K562 (cell line): Measurements from ENCODE around the gene MPRIP. TPM values are rescaled to one million over a fixed set of nuclear protein-coding genes. Genes with fewer than 3 reads are reported as not detected.

Source experiments
- ATAC-seq: fragments of 200-7000 bp; cut with Tn5 transposase; 3 replicates; pipeline ENCODE4 v1.9.1; 2020; ENCODE audit warnings: moderate library complexity
- BruUV-seq: library from RNA; stranded (reverse); fragments of 400-500 nt; replicated peaks from 2 replicates; lab custom pipeline; 2021; lab: Mats Ljungman, UMichigan
- CTCF ChIA-PET: fragments of 300-600 bp; formaldehyde crosslinking; extraction: SDS; loops from one replicate; lab custom pipeline; 2021; ENCODE audit warnings: low intra/inter-chr PET ratio; lab: Yijun Ruan, JAX
- POLR2A ChIA-PET: fragments of 300-600, 350-650 bp; sonication (Branson Sonifier 250); formaldehyde crosslinking; extraction: SDS; loops from one replicate; lab custom pipeline; 2021; ENCODE audit warnings: antibody characterized with exemption, inconsistent platforms; lab: Yijun Ruan, JAX
- DNase-seq, 4 experiments: peaks; one replicate each; pipeline versions ENCODE4 v3.0.0 to v3.0.0-alpha.2; 2011 to 2018; ENCODE audit warnings: low spot score in 3 of 4, mixed read lengths in 3 of 4; ENCODE audit errors: extremely low read depth in 1 of 4
- FAIRE-seq: peaks from 2 replicates; lab custom pipeline; 2011; peaks lifted over from hg19 to GRCh38; lab: Jason Lieb, UNC
- H2AFZ ChIP-seq: 2 replicates; pipeline ENCODE4 v1.6.0; 2011; ENCODE audit warnings: low read depth, low read length, control low read depth, inconsistent platforms
- H3K27ac ChIP-seq: fragments of 200-600 bp; 3 replicates; pipeline ENCODE4 v1.8.0; 2011; ENCODE audit warnings: low read depth, mild to moderate bottlenecking, control low read depth, inconsistent platforms, low read length, moderate library complexity, mixed read lengths; ENCODE audit errors: extremely low read depth
- H3K27me3 ChIP-seq, 2 experiments: fragments of 300-600 bp in 1 of 2; 2 replicates in 1 of 2; 3 replicates in 1 of 2; pipeline versions ENCODE4 v1.6.0 to v1.8.0; 2011; ENCODE audit warnings: inconsistent platforms in 2 of 2, low read length in 2 of 2, mild to moderate bottlenecking in 1 of 2, mixed read lengths in 1 of 2, moderate library complexity in 1 of 2; ENCODE audit not compliant: control insufficient read depth in 2 of 2, insufficient read depth in 2 of 2
- H3K36me3 ChIP-seq: fragments of 300-600 bp; 3 replicates; pipeline ENCODE4 v1.8.0; 2011; ENCODE audit warnings: mild to moderate bottlenecking, low read length, inconsistent platforms; ENCODE audit not compliant: control insufficient read depth, insufficient read depth
- H3K4me1 ChIP-seq, 2 experiments: fragments of 200-600 bp in 1 of 2; replicated peaks in 1 of 2; 2 replicates in 1 of 2; 3 replicates in 1 of 2; pipeline versions ENCODE4 v1.5.1 to v1.8.0; 2011; ENCODE audit warnings: inconsistent platforms in 2 of 2, low read length in 2 of 2, mild to moderate bottlenecking in 1 of 2, mixed read lengths in 1 of 2, moderate library complexity in 1 of 2; ENCODE audit not compliant: control insufficient read depth in 2 of 2, insufficient read depth in 2 of 2
- H3K4me2 ChIP-seq: 2 replicates; pipeline ENCODE4 v1.6.1; 2011; ENCODE audit warnings: low read length, control low read depth, inconsistent platforms, mixed read lengths; ENCODE audit not compliant: insufficient read depth
- H3K4me3 ChIP-seq: fragments of 200-600 bp; sonication (generic), shearing (Covaris generic); 2 replicates; pipeline ENCODE4 v1.5.1; 2016; ENCODE audit warnings: control low read depth, inconsistent platforms
- H3K79me2 ChIP-seq: fragments of 200-600 bp; 3 replicates; pipeline ENCODE4 v1.8.0; 2011; ENCODE audit warnings: low read length, inconsistent platforms; ENCODE audit not compliant: control insufficient read depth, insufficient read depth
- H3K9ac ChIP-seq, 2 experiments: 2 replicates each; pipeline versions ENCODE4 v1.6.0 to v1.6.1; 2011; ENCODE audit warnings: low read depth in 2 of 2, low read length in 2 of 2, control low read depth in 1 of 2, inconsistent platforms in 1 of 2, mild to moderate bottlenecking in 1 of 2, mixed read lengths in 1 of 2; ENCODE audit not compliant: insufficient read depth in 1 of 2
- H3K9me1 ChIP-seq: one replicate; pipeline ENCODE4 v1.6.0; 2011; ENCODE audit warnings: inconsistent platforms, mild to moderate bottlenecking, low read length, moderate library complexity; ENCODE audit not compliant: control insufficient read depth, insufficient read depth
- H3K9me3 ChIP-seq: replicated peaks from 2 replicates; pipeline ENCODE4 v1.5.1; 2011; ENCODE audit warnings: low read depth, low read length, inconsistent platforms; ENCODE audit not compliant: control insufficient read depth, insufficient read depth
- H4K20me1 ChIP-seq: replicated peaks from 2 replicates; pipeline ENCODE4 v1.6.1; 2011; ENCODE audit warnings: low read length, inconsistent platforms, mixed read lengths; ENCODE audit not compliant: control insufficient read depth, insufficient read depth
- ARID1B ChIP-seq: fragments of 450-650 bp; IDR thresholded peaks from 2 replicates; pipeline ENCODE4 v1.6.1; 2016; ENCODE audit warnings: antibody characterized with exemption, mild to moderate bottlenecking, inconsistent platforms
- ERF ChIP-seq: fragments of 450-650 bp; formaldehyde crosslinking; IDR thresholded peaks from 2 replicates; pipeline ENCODE4 v1.4.0; 2020; ENCODE audit warnings: mild to moderate bottlenecking, mixed read lengths
- HDAC8 ChIP-seq: fragments of 450-650 bp; IDR thresholded peaks from 2 replicates; pipeline ENCODE4 v1.6.1; 2016; ENCODE audit warnings: mild to moderate bottlenecking, missing genetic modification characterization, moderate library complexity, missing compliant biosample characterization
- RBM25 ChIP-seq: fragments of 200-400 bp; formaldehyde crosslinking; IDR thresholded peaks from 2 replicates; pipeline ENCODE4 v1.6.1; 2018; ENCODE audit warnings: low read length, low read depth, moderate library complexity; ENCODE audit not compliant: severe bottlenecking
- RERE ChIP-seq: sonication (generic); formaldehyde crosslinking; IDR thresholded peaks from 2 replicates; pipeline ENCODE4 v1.8.0; 2023; ENCODE audit warnings: missing genetic modification reagents, mild to moderate bottlenecking, borderline replicate concordance
- SMAD3 ChIP-seq: fragments of 450-650 bp; formaldehyde crosslinking; conservative IDR thresholded peaks from 2 replicates; pipeline ENCODE4 v1.4.0; 2020; ENCODE audit warnings: mild to moderate bottlenecking
- TFAP4 ChIP-seq: sonication (generic); formaldehyde crosslinking; IDR thresholded peaks from 2 replicates; pipeline ENCODE4 v1.8.0; 2022; ENCODE audit warnings: missing genetic modification reagents, mild to moderate bottlenecking, moderate library complexity, borderline replicate concordance
- TRIM25 ChIP-seq: fragments of 450-650 bp; IDR thresholded peaks from 2 replicates; pipeline ENCODE4 v1.7.0; 2016; ENCODE audit warnings: borderline replicate concordance
- XRCC5 ChIP-seq: fragments of 200-400 bp; formaldehyde crosslinking; IDR thresholded peaks from 2 replicates; pipeline ENCODE4 v1.6.1; 2017; ENCODE audit warnings: low read depth, mild to moderate bottlenecking, low read length
- ZNF121 ChIP-seq: sonication (generic); formaldehyde crosslinking; conservative IDR thresholded peaks from 2 replicates; pipeline ENCODE4 v1.8.0; 2022; ENCODE audit warnings: missing genetic modification reagents
- ZNF76 ChIP-seq: fragments of 250-450 bp; sonication (Bioruptor Pico); IDR thresholded peaks from 2 replicates; pipeline ENCODE4 v1.4.0; 2020; ENCODE audit warnings: mild to moderate bottlenecking, moderate library complexity, borderline replicate concordance
- WGBS: fragments of 100-300 bp; shearing (Covaris generic); methylation state at CpG from one replicate; pipeline ENCODE4 v1.1.6; 2016; ENCODE audit warnings: low coverage, mixed read lengths; ENCODE audit not compliant: insufficient coverage; ENCODE audit errors: missing lambda C conversion rate; 5-methylcytosine and 5-hydroxymethylcytosine counted together
- in situ Hi-C: fragments of 300-500 bp; cut with MboI; formaldehyde crosslinking; loops from 4 replicates; pipeline ENCODE4 v1.15.0; 2018; ENCODE audit warnings: inconsistent platforms, mixed read lengths
- intact Hi-C: fragments of 100-400 bp; cut with micrococcal nuclease; formaldehyde crosslinking; loops from 2 replicates; pipeline ENCODE4 v1.14.2; 2022
- polyA plus RNA-seq, 8 experiments: library from polyadenylated mRNA; depleted of rRNA in 4 of 8; stranded (reverse) in 5 of 8; unstranded in 3 of 8; fragments of >200 nt; fragmentation: Nextera tagmentation in 2 of 8; fragmentation: Illumina TruSeq in 1 of 8; extraction: Ambion mirVana in 2 of 8; extraction: Trizol in 1 of 8; gene quantifications; 2 replicates each; pipeline versions ENCODE4 v1.2.1 to v1.2.3, GENCODE V29; 2011 to 2014; ENCODE audit warnings: inconsistent platforms in 1 of 8, missing spikeins in 1 of 8
- total RNA-seq, 7 experiments: library from RNA; depleted of rRNA in 6 of 7; stranded (reverse); fragments of >200 nt in 6 of 7; fragmentation: Illumina TruSeq in 2 of 7; extraction: Trizol in 2 of 7; gene quantifications; 2 replicates each; pipeline versions ENCODE4 v1.2.1 to v1.2.3, GENCODE V29; 2011 to 2021; ENCODE audit warnings: low replicate concordance in 1 of 7

The MPRIP gene
- total and polyA plus RNA-seq, 9 of the 15 experiments (the other 6 are each of a cell fraction or from before 2014, with no cell fraction given): 10.0 to 72.6 (median 30.1) TPM

GRCh38 chr17:17077101-17077500, 34.8 kb downstream of the MPRIP start (continued):
- TF ChIP-seq TRIM25 (no peak), TFAP4 (CRISPR knock-in tag) (no peak), ARID1B (no peak)

GRCh38 chr17:17077861-17078732, 35.8 kb downstream of the MPRIP start:
- FAIRE-seq (no peak), DNase-seq (no peak), ATAC-seq (no peak)
- no peaks in the 10 kb centered on the region for H3K9me1 ChIP-seq
- BruUV-seq: no TSS peak
- in situ Hi-C loops (no loop called here), intact Hi-C loops (no loop called here)
- H3K4me2 ChIP-seq: no peak overlapping the region
- WGBS: 93% methylated on average over 13 of the region's 15 CpGs
- no peak overlapping the region for H3K4me3 ChIP-seq
- H3K79me2 ChIP-seq: no peaks in the 10 kb centered on the region
- H3K36me3 ChIP-seq: peaks cover 22% of the 10 kb centered on the region; the same call in 2 of the 3 replicates
- peaks cover 8% of the 10 kb centered on the region; the same call in 1 of the 2 replicates for H4K20me1 ChIP-seq
- H3K9ac ChIP-seq: no peak overlapping the region; a peak in 1 of 4 replicates
- H3K9me3 ChIP-seq: no peaks in the 10 kb centered on the region
- ChIA-PET CTCF (no interaction called here), POLR2A (interaction anchor here (0.6 to 0.8 kb wide), 2 partner anchors 51 to 63 kb away, joined by 3 read pairs; no protein-coding TSS in a partner anchor)
- H3K27ac ChIP-seq: no peak overlapping the region
- peaks cover 28 to 30% of the 10 kb centered on the region in 2 experiments for H3K4me1 ChIP-seq
- no peak overlapping the region for H2AFZ ChIP-seq
- H3K27me3 ChIP-seq: no peaks in the 10 kb centered on the region
- TF ChIP-seq RBM25: no peak
- TF ChIP-seq ZNF121 (CRISPR knock-in tag): no peak
- TF ChIP-seq SMAD3 (CRISPR knock-in tag): no peak
- no peak for TF ChIP-seq HDAC8
- no peak for TF ChIP-seq ZNF76
- TF ChIP-seq ERF (CRISPR knock-in tag): no peak
- TF ChIP-seq RERE (CRISPR knock-in tag): no peak
- TF ChIP-seq XRCC5: no peak
